ENCODE data around the gene GPR157.
A peak's percentile ranks its signal among the peaks of the same experiment; 100 is the strongest.

DNA sequence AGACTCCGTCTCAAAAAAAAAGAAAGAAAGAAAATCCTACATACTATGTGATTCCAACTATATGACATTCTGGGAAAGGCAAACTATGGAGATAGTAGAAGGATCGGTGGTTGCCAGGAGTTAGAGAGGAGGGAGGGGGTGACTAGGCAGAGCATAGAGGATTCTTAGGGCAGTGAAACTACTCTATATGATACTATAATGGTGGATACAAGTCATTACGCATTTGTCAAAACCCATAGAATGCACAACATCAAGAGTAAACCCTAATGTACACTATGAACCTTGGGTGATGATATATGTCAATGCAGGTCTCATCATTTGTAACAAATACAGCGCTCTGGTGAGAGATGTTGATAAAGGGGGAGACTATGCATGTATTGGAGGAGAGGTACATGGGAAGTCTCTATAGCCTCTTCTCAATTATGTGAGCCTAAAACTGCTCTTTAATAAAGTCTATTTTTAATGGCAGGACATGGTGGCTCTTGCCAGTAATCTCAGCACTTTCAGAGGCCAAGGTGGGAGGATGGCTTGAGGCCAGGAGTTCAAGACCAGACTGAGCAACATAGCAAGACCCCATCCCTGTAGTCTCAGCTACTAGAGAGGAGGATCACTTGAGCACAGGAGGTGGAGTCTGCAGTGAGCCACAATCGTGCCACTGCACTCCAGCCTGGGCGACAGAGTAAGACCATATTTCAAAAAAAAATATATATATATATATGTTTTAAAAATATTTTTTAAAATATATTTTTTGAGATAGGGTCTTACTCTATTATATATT, 76.4 kb downstream of the GPR157 start:
- 0 out of 2 replicates have a peak, but pooled peaks have one; percentile 21 for TF ChIP-seq POLR2A (IDR thresholded peaks at IDR 0.05; ENCODE audit: low read depth, low read length)
- TF ChIP-seq POLR2AphosphoS5 (IDR thresholded peaks at IDR 0.05; ENCODE audit: low read depth, low read length), result no peak; the same call in 1 of the 2 replicates
- TF ChIP-seq POU2F2 (IDR thresholded peaks at IDR 0.05; ENCODE audit: low read depth, low read length), result no peak
- TF ChIP-seq SPI1 (IDR thresholded peaks at IDR 0.05; ENCODE audit: low read depth, low read length), result no peak
- TF ChIP-seq TAF1 (IDR thresholded peaks at IDR 0.05; ENCODE audit: low read depth, low read length), result no peak
- TF ChIP-seq PAX5 (IDR thresholded peaks at IDR 0.05; ENCODE audit: insufficient read depth, low read length, severe bottlenecking), result no peak
